Esophagus squamous epithelium (tissue), 4 donors: ENCODE results near the gene DENND2D.

Source experiments
- POLR2A ChIP-seq, 4 donors: fragments of 450-650 bp; IDR thresholded peaks; one replicate each; pipeline ENCODE4 v1.6.1; 2017; ENCODE audit warnings: antibody characterized with exemption in 4 of 4, mild to moderate bottlenecking in 4 of 4, moderate library complexity in 3 of 4
- TF ChIP-seq, protein P1 (sequence below), 6 experiments: fragments of 450-650 bp in 4 of 6; fragments of 200-600 bp in 2 of 6; sonication (generic) in 2 of 6; IDR thresholded peaks; one replicate each; pipeline ENCODE4 v1.5.1; 2016 to 2019; ENCODE audit warnings: antibody characterized with exemption in 6 of 6, mild to moderate bottlenecking in 4 of 6, moderate library complexity in 4 of 6

DNA sequence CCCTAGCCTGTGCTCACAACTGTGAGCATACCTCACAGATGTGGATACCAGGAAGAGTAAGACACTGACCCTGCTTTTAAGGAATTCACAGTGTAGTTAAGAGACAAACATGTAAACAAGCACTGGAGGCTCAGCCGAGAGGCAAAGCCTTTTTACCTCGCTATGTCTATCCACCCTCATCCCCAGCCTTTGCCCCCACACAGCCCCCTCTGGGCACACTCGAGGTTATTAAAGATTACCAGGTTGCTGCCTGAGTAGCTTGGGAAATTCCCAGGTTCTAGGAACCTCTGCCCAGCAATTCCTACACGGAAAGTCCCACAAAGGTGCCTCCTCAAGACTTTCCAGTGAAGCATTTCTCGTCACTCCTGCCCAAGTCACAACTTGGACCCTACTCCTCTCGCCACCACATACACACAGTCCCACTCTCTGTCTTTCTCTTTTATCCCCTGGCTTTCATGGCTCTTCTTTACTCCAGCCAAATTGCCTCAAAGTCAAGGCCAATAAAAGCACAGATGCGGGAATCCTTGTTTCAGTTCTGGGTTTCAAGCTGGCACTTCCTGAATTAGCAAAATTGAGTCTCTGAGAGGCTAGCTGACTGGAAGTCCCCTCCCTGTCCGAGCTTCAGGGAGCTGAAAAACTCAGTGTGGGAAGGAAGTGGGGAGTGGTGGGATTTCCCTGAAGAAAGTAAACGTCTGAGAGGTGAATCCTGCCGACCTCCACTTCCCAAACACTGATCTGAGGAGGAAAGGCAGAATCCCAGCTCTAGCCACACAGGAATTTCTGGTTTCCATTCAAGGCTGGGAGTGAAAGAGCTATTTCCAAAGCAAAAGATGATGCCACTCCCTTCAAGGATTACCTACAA lies 7.6 kb downstream of the DENND2D start:
- TF ChIP-seq, protein P1, sequence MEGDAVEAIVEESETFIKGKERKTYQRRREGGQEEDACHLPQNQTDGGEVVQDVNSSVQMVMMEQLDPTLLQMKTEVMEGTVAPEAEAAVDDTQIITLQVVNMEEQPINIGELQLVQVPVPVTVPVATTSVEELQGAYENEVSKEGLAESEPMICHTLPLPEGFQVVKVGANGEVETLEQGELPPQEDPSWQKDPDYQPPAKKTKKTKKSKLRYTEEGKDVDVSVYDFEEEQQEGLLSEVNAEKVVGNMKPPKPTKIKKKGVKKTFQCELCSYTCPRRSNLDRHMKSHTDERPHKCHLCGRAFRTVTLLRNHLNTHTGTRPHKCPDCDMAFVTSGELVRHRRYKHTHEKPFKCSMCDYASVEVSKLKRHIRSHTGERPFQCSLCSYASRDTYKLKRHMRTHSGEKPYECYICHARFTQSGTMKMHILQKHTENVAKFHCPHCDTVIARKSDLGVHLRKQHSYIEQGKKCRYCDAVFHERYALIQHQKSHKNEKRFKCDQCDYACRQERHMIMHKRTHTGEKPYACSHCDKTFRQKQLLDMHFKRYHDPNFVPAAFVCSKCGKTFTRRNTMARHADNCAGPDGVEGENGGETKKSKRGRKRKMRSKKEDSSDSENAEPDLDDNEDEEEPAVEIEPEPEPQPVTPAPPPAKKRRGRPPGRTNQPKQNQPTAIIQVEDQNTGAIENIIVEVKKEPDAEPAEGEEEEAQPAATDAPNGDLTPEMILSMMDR (IDR thresholded peaks at IDR 0.05), result no peak
- no peak for TF ChIP-seq POLR2A (IDR thresholded peaks at IDR 0.05)
